Occipital lobe (tissue), 2 donors: ENCODE measurements around the gene GSTT4. TPM values are rescaled to one million over a fixed set of nuclear protein-coding genes. Genes with fewer than 3 reads are reported as not detected.
"Not testable (repeated sequence)": the region's sequence is repeated elsewhere in the genome, so short reads cannot be mapped to it uniquely, and the experiment has no call there.

ENCODE experiments used
- DNase-seq: peaks from one replicate; lab custom pipeline; 2025; lab: John Stamatoyannopoulos, UW
- total RNA-seq: library from RNA; depleted of rRNA; stranded (reverse); fragments of >200 nt; gene quantifications from one replicate; pipeline ENCODE4 v1.2.3, GENCODE V29; 2014

Gene GSTT4
- total RNA-seq, 1 donor from 2014 or later = not detected

DNA sequence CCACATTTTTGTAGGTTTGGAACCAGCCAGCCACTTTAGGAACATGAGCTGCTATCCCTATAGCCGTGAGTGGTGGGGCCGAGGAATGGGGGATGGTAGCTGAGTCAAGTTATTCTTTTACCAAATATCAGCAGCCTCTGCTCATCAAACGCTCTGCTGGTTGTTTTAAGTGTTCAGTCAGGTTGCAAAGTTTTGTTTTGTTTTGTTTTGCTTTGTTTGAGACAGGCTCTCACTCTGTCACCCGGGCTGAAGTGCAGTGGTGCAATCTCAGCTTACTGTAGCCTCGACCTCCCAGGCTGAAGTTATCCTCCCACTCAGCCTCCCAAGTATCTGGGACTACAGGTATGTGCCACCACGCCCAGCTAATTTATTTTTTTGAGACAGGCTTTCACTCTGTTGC lies 20.2 kb upstream of the GSTT4 start:
- no peak for DNase-seq

- no peak for DNase-seq
These were observed 19.1 kb upstream of the GSTT4 start for GRCh38 chr22:24024354-24024753.

DNA sequence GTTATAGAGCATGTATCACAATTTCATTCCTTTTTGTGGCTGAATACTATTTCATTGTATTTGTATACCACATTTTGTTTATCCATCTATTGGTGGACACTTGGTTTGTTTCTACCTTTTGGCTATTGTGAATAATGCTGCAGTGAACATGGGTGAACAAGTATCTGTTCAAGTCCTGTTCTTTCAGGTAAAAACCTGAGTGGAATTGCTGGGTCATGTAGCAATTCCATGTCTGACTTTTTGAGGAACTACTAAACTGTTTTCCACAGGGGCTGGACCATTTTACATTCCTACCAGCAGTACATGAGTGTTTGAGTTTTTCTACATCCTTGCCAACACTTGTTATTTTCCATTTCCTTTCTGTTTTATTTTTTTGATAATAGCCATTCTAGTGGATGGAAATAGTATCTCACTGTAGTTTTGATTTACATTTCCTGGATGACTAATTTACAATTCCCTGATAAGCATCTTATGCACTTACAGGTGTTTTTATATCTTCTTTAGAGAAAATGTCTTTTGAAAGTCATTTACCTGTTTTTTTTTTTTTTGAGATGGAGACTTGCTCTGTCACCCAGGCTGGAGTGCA lies 18.0 kb upstream of the GSTT4 start:
- DNase-seq = no peak

DNA sequence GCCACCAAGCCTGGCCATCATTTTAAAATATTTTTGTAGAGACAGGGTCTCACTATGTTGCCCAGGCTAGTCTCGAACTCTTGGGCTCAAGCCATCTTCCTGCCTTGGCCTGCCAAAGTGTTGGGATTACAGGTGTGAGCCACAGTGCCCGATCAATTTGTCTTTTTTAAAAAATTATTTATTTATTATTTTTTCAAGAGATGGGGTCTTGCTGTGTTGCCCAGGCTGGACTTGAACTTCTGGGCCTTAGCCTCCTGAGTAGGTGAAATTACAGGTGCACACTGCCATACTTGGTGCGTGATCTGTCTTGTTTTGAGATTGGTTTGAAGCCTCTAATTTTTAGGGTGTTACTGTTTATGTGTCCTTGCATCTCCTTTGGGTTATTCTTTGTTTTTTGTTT lies 16.1 kb upstream of the GSTT4 start:
- no peak for DNase-seq

DNA sequence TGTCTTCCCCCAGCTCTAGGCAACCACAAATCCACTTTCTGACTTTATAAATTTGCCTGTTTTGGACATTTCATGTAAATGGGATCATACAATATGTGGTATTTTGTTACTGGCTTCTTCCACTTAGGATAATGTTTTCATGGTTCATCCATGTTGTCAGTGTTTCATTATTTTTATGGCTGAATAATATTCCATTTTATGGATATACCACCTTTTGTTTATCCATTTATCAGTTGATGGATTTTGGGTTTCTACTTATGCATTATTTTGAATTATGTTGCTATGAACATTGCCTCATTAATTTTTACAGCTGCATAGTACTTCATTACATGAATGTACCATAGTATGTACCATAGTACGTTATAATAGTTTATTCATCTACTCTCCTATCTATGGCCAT lies 10.9 kb upstream of the GSTT4 start:
- DNase-seq = no peak

DNA sequence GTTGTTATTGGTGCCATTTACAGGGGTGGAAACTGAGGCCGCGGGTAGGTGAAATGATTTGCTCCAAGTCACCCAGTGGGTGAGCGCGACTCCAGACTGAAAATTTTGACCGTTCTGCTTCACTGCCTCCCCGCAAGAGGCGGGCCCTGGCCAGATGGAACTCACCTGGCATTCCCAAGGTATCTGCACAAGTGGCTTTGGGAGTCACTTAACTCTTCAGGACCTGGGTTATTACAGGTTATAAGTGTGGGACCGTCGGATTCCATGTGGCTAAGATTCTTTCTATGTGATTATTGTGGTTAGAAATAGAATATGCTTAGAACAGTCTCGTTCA lies 6.4 kb upstream of the GSTT4 start:
- no peak for DNase-seq

DNA sequence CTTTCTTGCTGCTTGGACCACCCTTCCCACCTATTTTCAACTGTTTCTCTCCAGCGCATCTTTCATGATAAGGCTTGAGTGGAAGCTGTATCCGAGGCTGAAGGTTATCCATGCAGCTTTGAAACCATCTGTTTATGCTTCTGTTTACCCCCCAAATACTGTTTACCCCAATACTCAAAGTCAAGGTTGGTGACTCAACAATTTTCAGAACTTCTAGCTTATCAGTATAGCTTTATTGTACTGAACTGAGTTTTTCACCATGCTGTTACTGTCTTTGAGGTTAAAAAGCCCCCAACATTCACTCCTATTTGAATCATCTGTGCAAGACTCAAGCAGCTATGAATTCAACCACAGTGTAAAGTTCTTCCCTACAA lies 4.8 kb upstream of the GSTT4 start:
- DNase-seq = no peak

DNA sequence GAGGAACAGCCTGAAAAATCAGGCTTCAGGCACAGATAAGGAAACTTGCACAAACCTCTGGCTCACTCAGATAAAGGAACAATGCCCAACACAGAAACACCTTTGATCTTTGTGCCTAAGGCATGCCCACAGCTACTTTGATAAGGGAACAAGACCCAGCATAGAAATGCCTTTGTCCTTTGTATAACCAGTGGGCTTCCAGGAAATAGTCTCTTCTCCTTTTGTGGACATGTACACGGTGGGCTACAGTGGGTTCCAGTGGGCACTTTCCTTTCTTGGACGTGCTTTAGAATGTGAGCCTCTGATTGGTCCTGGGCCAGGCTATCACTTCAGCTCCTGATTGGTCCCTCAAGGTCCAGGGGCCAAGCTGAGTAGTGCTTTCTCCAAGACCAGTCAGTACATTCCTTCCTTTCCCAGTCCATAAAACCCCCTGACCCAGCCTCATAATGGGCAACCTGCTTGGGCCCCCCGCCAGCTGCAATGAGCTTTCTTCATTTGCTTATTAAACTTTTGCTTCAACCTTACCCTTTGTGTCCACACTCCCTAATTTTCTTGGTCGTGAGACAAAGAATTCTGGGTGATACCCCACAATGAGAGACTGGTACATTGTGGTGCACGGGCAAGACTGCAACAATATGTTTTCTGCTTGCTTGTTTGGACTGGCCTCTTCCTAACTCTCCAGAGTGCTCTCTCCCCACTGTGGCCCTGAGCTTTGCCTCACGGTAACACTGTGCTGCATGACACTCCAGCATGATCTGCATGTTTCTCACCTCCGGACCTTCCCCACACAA lies 4.2 kb upstream of the GSTT4 start:
- no peak for DNase-seq

- DNase-seq = no peak
These were observed 3.4 kb upstream of the GSTT4 start for GRCh38 chr22:24008381-24009226.

GRCh38 chr22:24008022-24008283 lies 2.7 kb upstream of the GSTT4 start:
- DNase-seq = no peak

GRCh38 chr22:24007253-24008021 lies 2.2 kb upstream of the GSTT4 start:
- no peak for DNase-seq

GRCh38 chr22:24006914-24007214 lies 1.6 kb upstream of the GSTT4 start:
- DNase-seq = no peak

DNA sequence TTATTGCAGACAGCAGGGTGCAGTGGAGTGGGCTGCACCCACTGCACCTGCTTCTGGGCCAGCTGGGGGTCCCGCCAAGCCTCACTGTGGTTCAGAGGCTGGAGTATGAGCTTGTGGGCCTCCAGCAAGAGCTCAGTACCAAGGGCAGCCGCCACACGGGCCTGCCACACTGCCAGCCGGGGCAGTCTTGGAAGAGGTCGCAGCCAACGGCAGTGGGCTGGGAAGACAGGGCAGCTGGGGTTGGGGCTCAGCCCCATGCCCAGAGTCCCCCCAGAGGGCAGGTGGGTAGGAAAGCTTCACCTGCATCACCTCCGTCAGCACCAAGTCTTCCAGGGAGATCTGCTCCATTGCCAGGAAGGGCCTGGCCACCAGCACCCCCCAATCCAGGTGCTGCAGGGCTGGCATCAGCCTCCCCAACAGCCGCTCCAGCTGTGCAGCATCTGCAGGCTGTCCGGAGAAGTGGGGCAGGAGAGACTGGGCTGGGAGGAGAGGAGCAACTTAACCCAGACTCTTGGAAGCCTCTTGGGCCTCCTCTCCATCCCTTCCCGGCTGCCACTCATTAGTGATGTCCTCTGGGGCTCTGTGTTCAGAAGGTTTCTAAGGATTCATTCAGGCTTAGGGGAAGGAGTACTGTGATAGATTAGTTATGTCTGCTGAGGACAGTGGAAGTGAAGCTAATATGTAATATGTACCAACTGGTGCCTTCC lies 1.1 kb upstream of the GSTT4 start:
- DNase-seq = no peak

GRCh38 chr22:24003887-24004286 lies 1.4 kb downstream of the GSTT4 start:
- no peak for DNase-seq

GRCh38 chr22:24002851-24003250 lies 2.4 kb downstream of the GSTT4 start:
- no peak for DNase-seq

DNA sequence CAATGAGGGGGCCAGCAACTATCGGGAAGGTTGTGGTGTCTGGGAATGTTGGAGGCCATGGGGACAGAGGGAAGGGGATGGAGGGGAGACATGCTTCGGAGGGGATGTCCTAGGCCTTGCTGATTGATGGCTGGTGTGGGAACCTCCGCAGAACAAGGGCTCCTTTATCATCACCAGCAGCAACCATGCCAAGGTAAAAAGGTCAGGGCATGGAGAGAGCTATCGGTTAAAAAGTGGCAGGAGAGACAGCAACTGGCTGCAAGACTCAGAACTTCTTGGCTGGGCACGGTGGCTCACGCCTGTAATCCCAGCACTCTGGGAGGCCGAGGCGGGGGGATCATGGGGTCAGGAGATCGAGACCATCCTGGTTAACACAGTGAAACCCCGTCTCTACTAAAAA lies 3.0 kb downstream of the GSTT4 start:
- no peak for DNase-seq

DNA sequence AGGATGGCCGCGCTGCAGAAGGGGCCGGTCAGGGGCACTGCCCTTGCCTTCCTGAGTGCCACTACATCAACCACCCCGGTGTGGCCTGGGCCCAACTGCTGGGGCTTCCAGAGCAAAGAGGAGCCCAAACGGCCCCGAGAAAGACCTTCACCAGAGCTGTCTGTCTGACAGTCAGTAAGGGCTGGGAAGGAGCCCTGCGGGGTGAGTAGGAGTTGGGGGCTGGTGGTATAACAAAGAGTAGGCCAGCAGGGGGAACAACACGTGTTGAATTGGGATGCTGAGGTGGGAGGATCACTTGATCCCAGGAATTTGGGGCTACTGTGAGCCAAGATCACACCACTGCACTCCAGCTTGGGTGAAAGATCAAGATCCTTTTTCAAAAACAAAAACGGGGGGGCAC lies 3.9 kb downstream of the GSTT4 start:
- no peak for DNase-seq

DNA sequence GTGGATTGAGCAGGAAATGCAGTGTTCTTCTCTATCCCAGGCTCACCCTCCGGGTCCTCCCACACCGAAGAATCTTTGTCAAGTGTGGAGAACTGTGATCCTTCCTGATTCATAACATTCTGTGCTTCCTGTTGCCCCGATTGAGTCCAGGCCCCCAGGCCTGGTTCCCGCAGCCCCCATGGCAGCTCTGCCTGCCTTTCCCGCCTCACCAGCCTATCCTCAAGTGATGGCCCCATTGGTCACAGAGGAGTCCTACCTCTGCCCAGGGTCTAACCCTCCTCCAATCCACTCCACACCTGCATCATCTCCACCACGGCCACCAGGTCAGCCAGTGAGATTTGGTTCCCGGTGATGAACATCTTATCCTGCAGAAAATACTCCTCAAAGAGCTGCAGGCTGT lies 5.5 kb downstream of the GSTT4 start:
- DNase-seq = not testable (repeated sequence)

GRCh38 chr22:23997092-23997491 lies 8.2 kb downstream of the GSTT4 start:
- no peak for DNase-seq

DNA sequence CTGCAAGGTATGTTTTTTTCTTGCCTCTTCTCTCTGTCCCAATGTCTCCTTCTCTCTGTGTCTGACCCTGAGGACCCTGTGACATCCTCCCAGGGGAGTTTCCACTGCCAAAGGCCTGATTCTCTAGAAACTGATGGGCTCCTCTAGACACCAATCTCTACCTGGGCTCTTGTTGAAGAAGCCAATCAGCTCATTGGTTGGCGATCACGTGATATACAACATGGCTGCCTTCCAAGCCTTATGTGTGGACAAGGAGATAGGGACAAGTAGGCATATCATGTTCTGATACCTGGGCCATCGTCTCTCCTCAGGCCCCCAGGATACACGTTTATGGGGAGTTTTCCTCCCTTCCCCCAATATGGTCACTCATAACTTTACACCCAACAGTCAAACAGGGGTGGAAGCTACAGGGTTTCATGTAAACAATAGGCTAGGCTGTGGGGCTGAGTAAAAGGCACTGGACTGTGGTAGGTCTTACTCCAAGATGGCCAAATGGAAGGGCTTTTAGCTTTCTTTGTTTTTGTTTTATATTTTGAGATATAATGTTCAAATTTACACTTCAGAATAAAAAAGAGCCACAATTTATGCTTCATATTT lies 11.6 kb downstream of the GSTT4 start:
- DNase-seq = not testable (repeated sequence)

- DNase-seq = not testable (repeated sequence)
These were observed 12.2 kb downstream of the GSTT4 start for GRCh38 chr22:23993080-23993479.
